Measurements from ENCODE around the gene TEC.

GRCh38 chr4:48300004-48300403 lies 30.4 kb upstream of the TEC start:
- TF ChIP-seq GATA3 (IDR thresholded peaks at IDR 0.05; ENCODE audit: low read depth, low read length): no peak
- no peak for TF ChIP-seq GATA2 (IDR thresholded peaks at IDR 0.05; ENCODE audit: low read depth, low read length)

Data from SH-SY5Y (cell line).